Activated CD4-positive, CD25-positive, alpha-beta regulatory T cell (primary cell): ENCODE results near the gene COL8A2.

Experiments
- DNase-seq, 4 experiments: peaks; one replicate each; lab custom pipeline; 2025; lab: John Stamatoyannopoulos, UW

Gene COL8A2

GRCh38 chr1:36091141-36091540 lies 33.9 kb downstream of the COL8A2 start:
- DNase-seq: no peak

GRCh38 chr1:36089393-36090121 lies 35.5 kb downstream of the COL8A2 start:
- DNase-seq: no peak

GRCh38 chr1:36088577-36089392 lies 36.2 kb downstream of the COL8A2 start, which contains the start of gene ADPRS:
Gene ADPRS, plus strand, starts transcription at chr1:36088892. Its CDS starts 13 bp downstream, at chr1:36088905.
- peak; percentile 76 to 83 (median 80) for DNase-seq

GRCh38 chr1:36088265-36088576 lies 36.8 kb downstream of the COL8A2 start:
- DNase-seq: no peak

- no peak for DNase-seq
Observed at GRCh38 chr1:36087233-36088123, 37.5 kb downstream of the COL8A2 start.

- no peak for DNase-seq
Observed at GRCh38 chr1:36086529-36087232, 38.3 kb downstream of the COL8A2 start.

GRCh38 chr1:36085686-36086526 lies 39.1 kb downstream of the COL8A2 start:
- no peak for DNase-seq

- DNase-seq: no peak
Observed at GRCh38 chr1:36085126-36085525, 39.9 kb downstream of the COL8A2 start.

GRCh38 chr1:36084497-36085115 lies 40.4 kb downstream of the COL8A2 start:
- DNase-seq: no peak

GRCh38 chr1:36083635-36084496 lies 41.2 kb downstream of the COL8A2 start, which contains the start of gene TEKT2:
Gene TEKT2, plus strand, starts transcription at chr1:36084094. Its CDS starts 828 bp downstream, at chr1:36084922.
- no peak for DNase-seq

- DNase-seq: no peak
Observed at GRCh38 chr1:36083219-36083618, 41.8 kb downstream of the COL8A2 start.

GRCh38 chr1:36081926-36082485 lies 43.0 kb downstream of the COL8A2 start:
- DNase-seq: no peak

GRCh38 chr1:36080801-36081200 lies 44.2 kb downstream of the COL8A2 start:
- DNase-seq: no peak

GRCh38 chr1:36080236-36080635 lies 44.8 kb downstream of the COL8A2 start:
- no peak for DNase-seq

- no peak for DNase-seq
Observed at GRCh38 chr1:36076979-36077573, 47.9 kb downstream of the COL8A2 start.

- DNase-seq: no peak
Observed at GRCh38 chr1:36070349-36070748, 54.7 kb downstream of the COL8A2 start.

- no peak for DNase-seq
Observed at GRCh38 chr1:36068866-36069265, 56.2 kb downstream of the COL8A2 start.

GRCh38 chr1:36067871-36068270 lies 57.2 kb downstream of the COL8A2 start:
- DNase-seq: no peak
